Hematopoietic multipotent progenitor cell treated with erythropoietin and hydrocortisone succinate and interleukin-3 and kit ligand, for 4 days (in vitro differentiated cells): ENCODE data around the gene ANKFY1.
A peak's percentile ranks its signal among the peaks of the same experiment; 100 is the strongest.

Experiments
- DNase-seq: peaks from one replicate; pipeline ENCODE4 v3.0.0-alpha.2; 2015

Gene ANKFY1, protein sequence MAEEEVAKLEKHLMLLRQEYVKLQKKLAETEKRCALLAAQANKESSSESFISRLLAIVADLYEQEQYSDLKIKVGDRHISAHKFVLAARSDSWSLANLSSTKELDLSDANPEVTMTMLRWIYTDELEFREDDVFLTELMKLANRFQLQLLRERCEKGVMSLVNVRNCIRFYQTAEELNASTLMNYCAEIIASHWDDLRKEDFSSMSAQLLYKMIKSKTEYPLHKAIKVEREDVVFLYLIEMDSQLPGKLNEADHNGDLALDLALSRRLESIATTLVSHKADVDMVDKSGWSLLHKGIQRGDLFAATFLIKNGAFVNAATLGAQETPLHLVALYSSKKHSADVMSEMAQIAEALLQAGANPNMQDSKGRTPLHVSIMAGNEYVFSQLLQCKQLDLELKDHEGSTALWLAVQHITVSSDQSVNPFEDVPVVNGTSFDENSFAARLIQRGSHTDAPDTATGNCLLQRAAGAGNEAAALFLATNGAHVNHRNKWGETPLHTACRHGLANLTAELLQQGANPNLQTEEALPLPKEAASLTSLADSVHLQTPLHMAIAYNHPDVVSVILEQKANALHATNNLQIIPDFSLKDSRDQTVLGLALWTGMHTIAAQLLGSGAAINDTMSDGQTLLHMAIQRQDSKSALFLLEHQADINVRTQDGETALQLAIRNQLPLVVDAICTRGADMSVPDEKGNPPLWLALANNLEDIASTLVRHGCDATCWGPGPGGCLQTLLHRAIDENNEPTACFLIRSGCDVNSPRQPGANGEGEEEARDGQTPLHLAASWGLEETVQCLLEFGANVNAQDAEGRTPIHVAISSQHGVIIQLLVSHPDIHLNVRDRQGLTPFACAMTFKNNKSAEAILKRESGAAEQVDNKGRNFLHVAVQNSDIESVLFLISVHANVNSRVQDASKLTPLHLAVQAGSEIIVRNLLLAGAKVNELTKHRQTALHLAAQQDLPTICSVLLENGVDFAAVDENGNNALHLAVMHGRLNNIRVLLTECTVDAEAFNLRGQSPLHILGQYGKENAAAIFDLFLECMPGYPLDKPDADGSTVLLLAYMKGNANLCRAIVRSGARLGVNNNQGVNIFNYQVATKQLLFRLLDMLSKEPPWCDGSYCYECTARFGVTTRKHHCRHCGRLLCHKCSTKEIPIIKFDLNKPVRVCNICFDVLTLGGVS

DNA sequence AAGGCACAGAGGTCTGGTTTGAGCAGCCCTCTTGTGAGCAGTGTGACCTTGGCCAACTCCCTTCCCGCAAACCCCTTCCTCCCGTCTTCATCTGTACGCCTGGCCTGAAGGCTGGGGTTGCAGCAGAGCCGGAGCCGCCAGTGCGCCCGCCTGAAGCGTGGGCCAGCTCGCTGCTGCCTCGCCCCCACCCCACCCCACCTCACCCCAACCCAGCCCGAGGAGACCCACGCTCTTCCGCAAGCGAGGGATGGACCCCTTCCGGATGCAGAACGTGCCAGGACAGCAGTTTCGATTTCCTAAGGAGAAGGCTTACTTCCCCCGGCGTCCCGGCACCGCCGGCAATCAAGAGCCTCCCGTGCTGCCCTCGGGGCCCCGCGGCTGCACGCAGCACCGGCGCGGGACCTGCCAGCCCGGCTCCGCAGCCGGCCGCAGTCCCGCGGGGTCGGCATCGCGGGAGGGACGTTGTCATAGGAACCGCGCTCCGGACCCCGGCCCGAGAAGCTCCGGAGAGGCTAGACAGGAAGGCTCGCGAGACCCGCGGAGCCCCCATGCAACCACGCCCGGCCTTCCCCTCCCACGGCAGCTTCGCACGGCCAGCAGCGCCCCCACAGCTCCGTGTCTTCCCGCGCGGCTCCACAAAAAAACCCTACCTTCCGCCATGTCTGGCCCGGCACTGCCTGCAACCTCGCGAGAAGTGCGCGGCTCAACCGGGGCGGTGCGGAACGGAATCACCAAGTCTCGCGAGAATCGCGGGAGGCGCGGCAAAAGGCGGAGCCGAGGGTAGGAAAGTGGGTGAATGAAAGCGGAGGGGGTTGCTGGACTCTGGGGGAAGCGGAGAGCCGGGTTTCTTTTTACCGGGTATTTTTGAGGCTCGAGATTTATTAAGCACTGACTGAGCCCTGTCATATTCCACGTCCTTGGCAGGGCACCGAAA, at the start of gene ANKFY1:
ANKFY1 (minus strand) TSS at position 698 of the 934 bp plus-strand sequence; CDS start at position 660, 38 bp downstream.
- peak; percentile 98 for DNase-seq

- DNase-seq, result peak; percentile 7
Observed at GRCh38 chr17:4310354-4311060, 46.7 kb upstream of the ANKFY1 start.

GRCh38 chr17:4309897-4310296, 46.1 kb upstream of the ANKFY1 start:
- no peak for DNase-seq

DNA sequence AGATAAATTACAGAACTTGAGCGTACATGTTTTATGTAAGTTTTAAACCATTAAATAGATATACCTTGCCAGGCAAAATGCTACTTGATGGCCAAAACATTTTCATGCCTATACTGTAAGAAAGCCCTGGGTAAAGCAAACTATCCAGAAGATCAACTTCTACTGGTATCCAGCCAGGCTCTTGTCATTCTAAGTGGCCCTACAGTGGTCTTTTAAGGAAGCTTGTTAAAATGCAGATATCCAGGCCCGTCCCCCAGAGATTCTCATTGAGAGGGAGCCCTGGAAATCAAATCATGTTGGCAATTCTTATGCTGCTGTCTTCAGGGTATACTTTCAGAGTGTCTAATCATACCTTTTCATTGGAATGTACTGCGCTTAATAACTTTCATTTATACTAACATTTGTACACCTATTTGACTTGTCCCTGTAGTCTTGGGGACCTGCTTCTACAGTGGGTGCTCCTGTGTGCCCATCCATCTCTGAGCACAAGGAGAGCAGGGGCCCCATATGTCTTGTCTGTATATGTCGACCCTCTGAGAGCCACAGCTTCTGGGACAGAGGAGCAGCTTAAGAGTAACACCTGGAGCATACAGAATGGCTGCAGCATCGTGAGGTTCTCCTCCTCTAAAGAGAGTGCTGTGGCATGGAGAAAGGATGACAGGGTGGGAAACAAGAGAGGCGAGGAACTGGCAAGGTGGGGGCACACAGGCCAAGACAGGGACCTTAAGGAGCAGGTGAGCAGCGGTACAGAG, 43.6 kb upstream of the ANKFY1 start:
- DNase-seq, result no peak

DNA sequence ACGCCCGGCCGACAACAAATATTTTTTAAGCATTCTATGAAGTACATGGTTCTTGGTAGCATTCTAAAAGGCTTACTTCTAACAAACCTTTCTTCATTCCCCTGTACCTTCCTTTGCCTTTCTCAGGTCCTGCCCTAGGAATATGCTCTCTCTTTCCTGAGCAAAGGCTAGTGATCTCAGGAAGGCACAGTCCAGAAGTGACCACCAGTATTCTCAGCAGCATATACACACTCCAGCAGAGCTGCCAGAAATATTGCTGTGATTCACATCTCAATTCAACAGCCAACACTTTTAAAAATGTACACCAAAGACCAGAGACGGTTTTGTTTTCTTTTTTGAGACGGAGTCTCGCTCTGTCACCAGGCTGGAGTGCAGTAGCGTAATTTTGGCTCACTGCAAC, 41.4 kb upstream of the ANKFY1 start:
- DNase-seq, result no peak

- peak; percentile 79 for DNase-seq
Observed at GRCh38 chr17:4304417-4305027, 40.7 kb upstream of the ANKFY1 start.

- no peak for DNase-seq
Observed at GRCh38 chr17:4301066-4301465, 37.3 kb upstream of the ANKFY1 start.

GRCh38 chr17:4297351-4297750, 33.6 kb upstream of the ANKFY1 start:
- DNase-seq, result no peak

GRCh38 chr17:4295686-4296085, 31.9 kb upstream of the ANKFY1 start:
- DNase-seq, result no peak

GRCh38 chr17:4293572-4293971, 29.8 kb upstream of the ANKFY1 start:
- DNase-seq, result peak; percentile 22

- no peak for DNase-seq
Observed at GRCh38 chr17:4287710-4288109, 23.9 kb upstream of the ANKFY1 start.

DNA sequence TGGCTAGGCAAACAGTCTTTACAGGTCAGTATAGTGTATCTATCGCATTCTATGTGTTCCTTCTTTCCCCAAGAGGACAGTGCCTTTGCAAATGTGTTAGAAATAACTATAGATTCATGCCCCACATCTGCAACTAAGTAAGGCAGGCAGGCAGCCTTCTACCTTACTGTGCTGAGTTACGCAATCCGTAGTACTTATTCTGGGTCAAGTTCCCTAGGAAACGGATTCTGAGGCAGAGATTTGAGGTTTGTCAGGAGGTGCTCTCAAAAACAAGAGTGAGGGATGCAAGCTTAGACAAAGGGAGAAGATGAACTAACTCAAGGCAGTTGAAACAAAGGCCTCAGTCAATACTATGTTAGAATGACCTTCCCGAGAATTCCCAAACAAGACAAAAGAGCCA, 12.7 kb upstream of the ANKFY1 start:
- no peak for DNase-seq

DNA sequence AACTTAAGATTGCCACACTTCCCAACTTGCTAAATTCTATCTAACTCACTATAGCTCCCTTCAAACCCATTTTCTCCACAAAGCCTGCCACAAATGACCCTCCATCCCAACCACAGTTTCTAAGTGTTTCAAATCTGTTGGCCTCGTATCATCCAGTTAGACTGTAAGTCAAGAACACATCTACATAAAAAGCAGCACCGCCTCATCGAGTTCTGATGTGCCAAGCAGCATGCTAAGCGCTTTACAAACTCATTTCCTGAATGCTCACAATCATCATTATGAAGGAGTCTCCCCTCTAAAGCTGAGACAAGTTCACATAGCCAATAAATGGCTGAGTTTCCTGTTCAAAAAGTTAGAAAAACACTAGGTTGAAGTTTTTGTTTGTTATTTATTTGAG, 9.2 kb upstream of the ANKFY1 start:
- no peak for DNase-seq

DNA sequence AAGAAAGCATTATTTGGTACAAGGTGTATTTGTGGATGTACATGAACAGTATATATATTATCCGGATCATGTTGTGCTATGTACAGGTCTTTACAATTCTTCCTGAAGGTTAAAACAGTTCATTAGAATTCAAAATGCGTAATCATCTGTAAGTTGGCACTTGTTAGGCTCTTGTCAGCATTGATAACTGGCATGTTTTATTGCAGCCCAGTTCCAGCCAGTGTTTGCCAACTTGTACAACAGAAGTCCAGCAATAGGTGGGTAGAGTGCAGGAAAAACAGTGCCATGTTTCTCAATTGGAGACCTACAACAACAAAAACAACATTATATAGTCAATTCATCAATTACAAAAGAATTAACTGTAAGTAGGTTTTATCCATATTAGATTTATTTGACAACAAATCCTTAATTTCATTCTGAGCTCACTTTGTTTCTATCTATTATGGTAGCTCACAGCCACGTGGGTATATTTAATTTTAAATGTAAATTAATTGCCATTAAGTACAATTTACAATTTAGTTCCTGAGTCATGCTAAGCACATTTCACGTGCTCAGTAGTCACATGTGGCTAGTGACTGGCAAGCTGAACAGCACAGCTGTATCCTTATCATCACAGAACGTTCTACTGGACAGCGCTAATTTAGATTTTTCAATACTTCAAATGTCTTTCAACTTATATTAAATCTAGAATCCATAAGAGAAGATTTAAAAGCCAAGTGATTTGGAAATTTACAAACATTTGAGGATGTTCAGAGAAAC, 8.6 kb upstream of the ANKFY1 start:
- peak; percentile 18 for DNase-seq

DNA sequence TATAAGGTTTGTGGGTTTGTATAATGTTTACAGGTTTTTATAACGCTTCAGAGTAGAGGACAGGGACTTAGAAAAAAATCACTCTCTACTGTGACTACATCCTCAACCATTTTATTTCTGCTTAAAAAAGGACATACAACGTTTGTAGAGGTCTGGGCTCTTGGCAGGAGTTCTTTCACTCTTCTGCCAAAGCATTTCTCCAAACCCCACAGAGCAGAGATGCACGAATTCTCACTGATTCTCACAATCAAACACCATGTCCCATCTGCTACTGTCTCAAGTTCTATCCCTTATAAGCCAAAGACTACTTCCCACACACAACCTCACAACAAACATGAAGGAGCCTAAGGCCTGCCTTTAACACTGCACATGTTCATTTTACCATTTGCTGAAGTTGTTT, 7.0 kb upstream of the ANKFY1 start:
- no peak for DNase-seq

DNA sequence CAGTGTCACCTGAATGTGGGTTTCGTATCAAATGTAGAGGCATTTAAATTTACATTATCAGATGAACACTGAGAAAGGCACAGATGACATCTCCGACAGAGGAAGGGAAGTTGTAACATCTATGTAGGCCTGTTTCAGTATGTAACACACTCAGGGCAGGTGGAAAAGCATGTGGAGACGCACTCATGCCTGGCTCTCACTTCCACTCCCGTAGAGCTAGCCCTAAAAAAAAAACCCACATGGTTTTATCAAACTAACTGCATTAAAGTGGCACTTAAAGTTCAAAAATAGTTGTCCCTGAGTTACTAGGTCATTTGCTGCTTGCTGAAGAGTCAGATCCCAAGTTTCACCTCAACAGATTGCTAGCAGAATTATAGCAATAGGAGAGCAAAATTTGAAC, 6.1 kb upstream of the ANKFY1 start:
- no peak for DNase-seq

DNA sequence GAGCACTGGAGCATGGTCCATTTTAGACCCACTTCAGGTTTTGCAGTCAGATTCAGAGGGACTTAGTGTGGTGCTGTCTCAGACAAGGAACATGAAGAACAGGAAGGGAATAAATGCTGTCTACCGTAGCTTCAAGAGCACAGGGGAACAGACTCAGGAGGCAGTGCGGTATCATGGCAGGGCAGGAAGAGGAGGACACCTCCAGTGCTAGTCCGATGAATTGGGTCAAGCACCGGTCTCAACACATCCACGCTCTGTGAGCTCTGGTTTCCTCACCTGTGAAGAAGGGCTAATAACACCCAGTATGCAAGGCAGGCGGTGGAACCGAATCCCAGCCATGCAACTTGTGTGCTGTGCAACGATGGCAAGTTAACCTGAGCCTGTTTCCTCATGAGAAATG, 3.6 kb upstream of the ANKFY1 start:
- DNase-seq, result no peak

DNA sequence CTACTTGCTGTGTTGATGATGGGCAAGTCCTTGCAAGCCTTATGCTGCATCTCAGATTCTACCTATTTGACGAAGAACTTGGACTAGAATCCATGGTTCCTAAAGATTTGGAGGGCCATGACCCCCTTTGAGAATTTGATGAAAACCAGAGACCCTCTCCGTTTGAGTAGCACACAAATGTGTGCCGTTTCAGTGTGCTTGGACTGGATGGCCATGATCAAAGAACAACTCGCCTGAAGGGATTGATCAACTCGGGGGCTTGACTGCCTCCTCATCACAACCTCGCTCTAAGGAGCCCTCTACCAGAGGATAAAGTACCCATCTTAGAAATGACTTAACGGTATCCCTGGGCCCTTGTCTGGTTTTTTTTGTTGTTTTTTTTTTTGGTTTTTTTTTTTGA, 2.8 kb upstream of the ANKFY1 start:
- DNase-seq, result no peak

GRCh38 chr17:4262703-4263102, 1.1 kb downstream of the ANKFY1 start:
- peak; percentile 20 for DNase-seq

DNA sequence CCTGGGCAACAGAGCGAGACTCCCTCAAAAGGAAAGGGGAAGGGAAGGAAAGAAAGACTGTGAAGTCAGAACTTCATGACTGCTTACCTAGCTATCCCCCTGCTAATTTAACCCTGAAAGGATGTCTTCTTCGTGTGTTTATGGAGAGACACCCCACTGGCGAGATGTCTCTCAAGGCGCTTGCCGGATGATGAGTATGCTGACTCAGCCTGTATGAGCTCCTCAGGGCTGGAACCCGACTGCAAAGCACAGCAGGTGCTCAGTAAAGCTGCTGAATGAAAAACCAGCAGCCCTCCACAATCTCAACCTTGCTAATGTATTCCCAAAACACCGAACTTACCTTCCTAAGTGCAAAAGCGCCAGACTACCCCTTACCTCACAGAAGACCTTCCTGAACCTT, 2.3 kb downstream of the ANKFY1 start:
- no peak for DNase-seq
